ENCODE data around the gene DTYMK. TPM values are rescaled to one million over a fixed set of nuclear protein-coding genes. Genes with fewer than 3 reads are reported as not detected.

The DTYMK gene
- total RNA-seq, 4 donors from 2014 or later, result 14.2 to 23.9 (median 19.2) TPM

DNA sequence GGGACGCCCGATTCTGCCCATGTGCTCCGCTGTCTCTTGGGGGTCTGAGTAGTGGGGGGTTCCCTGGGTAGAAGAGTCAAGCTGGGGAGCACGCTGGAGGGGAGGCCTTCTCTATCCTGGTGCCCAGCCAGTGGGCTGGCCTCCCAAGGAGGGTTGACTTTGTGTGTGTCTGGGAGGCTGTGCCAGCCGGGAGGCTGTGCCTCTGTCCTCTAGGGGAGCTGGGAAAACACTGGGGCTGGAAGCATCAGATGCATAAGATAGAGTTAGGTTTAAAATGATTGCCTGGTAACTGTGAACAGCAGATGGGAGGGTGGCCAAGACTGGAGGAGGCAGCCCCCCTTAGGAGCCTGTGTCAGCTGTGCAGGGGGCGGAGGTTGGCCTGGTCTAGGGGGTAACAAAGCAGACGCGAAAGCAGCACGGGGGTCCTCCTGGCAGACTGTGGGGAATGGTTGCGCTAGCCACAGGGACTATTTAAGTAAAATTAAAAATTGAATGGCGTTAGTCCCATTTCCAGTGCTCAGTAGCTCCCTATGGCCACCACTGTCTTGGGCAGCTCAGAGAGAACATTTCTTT, 16.5 kb upstream of the DTYMK start:
- Histone ChIP-seq H3K4me1 (peaks cover 0 to 22% (median 11%) of the 10 kb centered on the region in 4 donors), H3K9me3 (no peaks in the 10 kb centered on the region), H3K4me3 (peak overlapping the region; percentile 65 to 97 (median 86)), H3K27ac (peak overlapping the region in 3 of 4 donors; percentile 93 to 99 (median 95)), H3K27me3 (no peaks in the 10 kb centered on the region), H3K36me3 (peaks cover 0 to 29% (median 0%) of the 10 kb centered on the region in 3 donors)
- TF ChIP-seq, protein P1, sequence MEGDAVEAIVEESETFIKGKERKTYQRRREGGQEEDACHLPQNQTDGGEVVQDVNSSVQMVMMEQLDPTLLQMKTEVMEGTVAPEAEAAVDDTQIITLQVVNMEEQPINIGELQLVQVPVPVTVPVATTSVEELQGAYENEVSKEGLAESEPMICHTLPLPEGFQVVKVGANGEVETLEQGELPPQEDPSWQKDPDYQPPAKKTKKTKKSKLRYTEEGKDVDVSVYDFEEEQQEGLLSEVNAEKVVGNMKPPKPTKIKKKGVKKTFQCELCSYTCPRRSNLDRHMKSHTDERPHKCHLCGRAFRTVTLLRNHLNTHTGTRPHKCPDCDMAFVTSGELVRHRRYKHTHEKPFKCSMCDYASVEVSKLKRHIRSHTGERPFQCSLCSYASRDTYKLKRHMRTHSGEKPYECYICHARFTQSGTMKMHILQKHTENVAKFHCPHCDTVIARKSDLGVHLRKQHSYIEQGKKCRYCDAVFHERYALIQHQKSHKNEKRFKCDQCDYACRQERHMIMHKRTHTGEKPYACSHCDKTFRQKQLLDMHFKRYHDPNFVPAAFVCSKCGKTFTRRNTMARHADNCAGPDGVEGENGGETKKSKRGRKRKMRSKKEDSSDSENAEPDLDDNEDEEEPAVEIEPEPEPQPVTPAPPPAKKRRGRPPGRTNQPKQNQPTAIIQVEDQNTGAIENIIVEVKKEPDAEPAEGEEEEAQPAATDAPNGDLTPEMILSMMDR (IDR thresholded peaks at IDR 0.05), result no peak
- no peak for TF ChIP-seq POLR2A (IDR thresholded peaks at IDR 0.05)
- DNase-seq, result no peak

DNA sequence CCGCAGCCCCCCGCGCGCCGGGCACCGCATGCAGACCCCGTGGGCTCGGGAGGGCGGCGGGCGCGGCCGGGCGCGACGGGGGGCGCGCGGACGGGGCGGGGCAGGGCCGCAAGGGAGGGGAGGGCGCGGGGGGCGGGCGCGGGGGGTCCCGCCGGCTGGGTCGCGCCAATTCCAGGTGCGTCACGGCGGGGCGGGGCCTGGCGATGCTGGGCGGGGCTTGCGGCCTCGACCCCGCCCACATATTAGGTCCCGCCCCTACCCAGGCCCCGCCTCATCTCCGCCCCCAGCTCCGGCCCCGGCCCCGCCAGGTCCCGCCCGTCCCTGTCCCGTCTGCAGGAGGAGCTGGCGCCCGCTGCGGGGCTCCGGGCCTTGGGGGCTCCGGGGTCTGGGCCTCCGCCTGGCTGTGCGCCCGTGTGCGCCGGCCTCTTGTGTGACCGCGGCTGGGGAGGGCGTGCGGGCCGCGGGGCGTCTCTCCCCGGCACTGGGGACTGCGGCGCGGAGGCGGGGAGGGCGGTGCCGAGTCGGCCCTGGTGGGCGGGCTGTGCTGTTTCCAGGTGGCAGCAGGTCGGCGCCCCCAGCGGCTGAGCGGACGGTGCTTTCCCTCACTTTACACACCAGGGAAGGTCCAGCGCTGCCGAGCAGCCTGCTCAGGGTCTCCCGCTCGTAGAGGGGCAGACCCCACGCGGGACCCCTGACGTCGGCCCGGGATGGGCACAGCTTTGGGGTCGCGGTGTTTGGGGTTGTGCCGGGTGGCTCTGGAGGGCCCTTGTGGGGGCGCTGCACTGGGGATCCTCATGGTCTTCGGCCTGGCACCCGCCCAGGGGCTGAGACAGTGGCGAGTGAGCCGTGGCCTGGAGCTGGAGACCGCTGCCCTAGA, 15.8 kb upstream of the DTYMK start:
- DNase-seq, result peak; percentile 90 to 93 (median 90)
- H3K27me3 ChIP-seq, result no peaks in the 10 kb centered on the region
- H3K4me1 ChIP-seq, result peaks cover 0 to 22% (median 11%) of the 10 kb centered on the region in 4 donors
- no peaks in the 10 kb centered on the region for H3K9me3 ChIP-seq
- H3K27ac ChIP-seq, result peak overlapping the region; percentile 90 to 99 (median 94)
- H3K36me3 ChIP-seq, result peaks cover 0 to 21% (median 0%) of the 10 kb centered on the region in 3 donors
- TF ChIP-seq, protein P1 (IDR thresholded peaks at IDR 0.05), result peak; percentile 28 to 64 (median 47)
- no peak for TF ChIP-seq POLR2A (IDR thresholded peaks at IDR 0.05)
- peak overlapping the region; percentile 65 to 97 (median 86) for H3K4me3 ChIP-seq

DNA sequence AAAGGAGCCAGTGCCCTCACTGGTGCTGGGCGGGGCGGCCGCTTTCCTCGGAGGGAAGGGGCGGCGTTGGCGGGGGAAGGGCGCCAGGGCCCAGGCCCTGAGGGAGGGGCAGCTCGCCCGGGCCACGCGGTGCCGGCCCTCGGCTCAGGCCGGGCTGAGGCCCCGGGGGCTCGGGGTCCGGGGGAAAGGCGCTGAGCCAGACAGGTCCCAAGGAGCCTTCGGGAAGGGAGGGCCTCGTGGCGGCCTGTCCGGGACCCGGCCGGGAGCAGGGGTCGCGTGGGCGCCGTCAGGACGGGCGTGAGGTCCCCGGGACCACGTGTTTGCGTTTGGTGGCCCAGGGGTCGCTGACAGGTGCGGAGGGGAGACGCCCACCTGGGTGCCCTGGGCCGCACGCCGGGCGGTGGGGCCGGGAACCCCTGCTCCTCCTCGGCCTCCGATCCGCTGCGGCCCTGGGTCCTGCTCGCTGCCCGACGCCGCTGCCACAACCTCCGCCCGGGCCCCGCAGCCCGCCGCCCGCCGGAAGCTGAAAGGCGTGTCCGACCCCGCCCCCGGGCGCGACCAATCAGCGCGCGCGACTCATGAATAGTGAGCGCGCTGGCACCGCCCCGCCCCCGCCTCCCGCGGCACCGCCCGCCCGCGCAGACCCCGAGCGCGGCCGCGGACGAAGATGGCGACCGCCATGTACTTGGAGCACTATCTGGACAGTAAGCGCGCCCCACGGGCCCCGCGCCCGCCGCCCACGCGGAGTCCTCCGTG, 15.0 kb upstream of the DTYMK start, which contains the start of gene ING5:
Gene ING5, plus strand, starts transcription at position 641 of the 756 bp plus-strand sequence. Its CDS starts 27 bp downstream, at position 668.
- H3K9me3 ChIP-seq, result no peaks in the 10 kb centered on the region
- DNase-seq, result peak; percentile 97 to 99 (median 98)
- H3K27me3 ChIP-seq, result no peaks in the 10 kb centered on the region
- peaks cover 0 to 13% (median 0%) of the 10 kb centered on the region in 3 donors for H3K36me3 ChIP-seq
- H3K4me3 ChIP-seq, result peak within 1 kb of the TSS; percentile 65 to 97 (median 86)
- peaks cover 0 to 22% (median 11%) of the 10 kb centered on the region in 4 donors for H3K4me1 ChIP-seq
- H3K27ac ChIP-seq, result peak within 1 kb of the TSS; percentile 90 to 99 (median 94)
- peak; percentile 61 to 78 for TF ChIP-seq POLR2A (IDR thresholded peaks at IDR 0.05)
- TF ChIP-seq, protein P1 (IDR thresholded peaks at IDR 0.05), result peak in 4 of 6 experiments; percentile 33 to 53 (median 46)

DNA sequence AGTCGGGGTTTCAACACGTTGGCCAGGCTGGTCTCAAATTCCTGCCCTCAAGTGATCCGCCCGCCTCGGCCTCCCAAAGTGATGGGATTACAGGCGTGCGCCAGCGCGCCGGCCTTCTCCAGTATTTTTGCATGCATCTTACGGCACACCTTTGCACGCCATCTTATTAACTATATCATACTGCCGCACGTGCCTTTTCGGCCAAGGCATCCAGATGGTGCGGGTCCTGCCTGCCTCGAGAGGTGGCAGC, 14.5 kb upstream of the DTYMK start:
- Histone ChIP-seq H3K9me3 (no peaks in the 10 kb centered on the region), H3K36me3 (peaks cover 0 to 8% (median 0%) of the 10 kb centered on the region in 3 donors), H3K27ac (peak overlapping the region; percentile 90 to 99 (median 94)), H3K27me3 (no peaks in the 10 kb centered on the region), H3K4me3 (peak overlapping the region; percentile 65 to 97 (median 86)), H3K4me1 (peaks cover 0 to 22% (median 11%) of the 10 kb centered on the region in 4 donors)
- no peak for DNase-seq
- no peak for TF ChIP-seq POLR2A (IDR thresholded peaks at IDR 0.05)
- TF ChIP-seq, protein P1 (IDR thresholded peaks at IDR 0.05), result peak in 2 of 6 experiments; percentile 51 to 60

DNA sequence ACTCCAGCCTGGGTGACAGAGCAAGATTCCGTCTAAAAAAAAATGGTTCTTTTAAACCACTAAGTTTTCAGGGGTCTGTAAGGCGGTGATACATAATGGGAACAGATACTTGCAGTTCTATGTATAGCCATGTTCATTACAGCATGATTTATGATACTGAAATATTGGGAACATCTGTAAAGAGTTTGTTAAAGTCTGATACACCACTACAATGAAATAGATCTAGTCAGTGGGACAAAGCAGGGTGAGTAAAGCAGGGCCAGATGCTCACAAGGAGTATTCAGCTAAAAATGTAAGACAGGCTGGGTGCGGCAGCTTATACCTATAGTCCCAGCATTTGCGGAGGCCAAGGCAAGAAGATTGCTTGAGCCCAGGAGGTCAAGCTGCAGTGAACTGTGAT, 9.0 kb upstream of the DTYMK start:
- TF ChIP-seq, protein P1 (IDR thresholded peaks at IDR 0.05), result no peak
- no peak for TF ChIP-seq POLR2A (IDR thresholded peaks at IDR 0.05)
- H3K36me3 ChIP-seq, result peaks cover 0 to 5% (median 0%) of the 10 kb centered on the region in 3 donors
- H3K4me1 ChIP-seq, result peaks cover 0 to 3% (median 1%) of the 10 kb centered on the region in 4 donors

More for the DNA sequence above, 9.0 kb upstream of the DTYMK start:
- no peaks in the 10 kb centered on the region for H3K9me3 ChIP-seq
- H3K4me3 ChIP-seq, result no peak overlapping the region
- H3K27me3 ChIP-seq, result no peaks in the 10 kb centered on the region
- no peak for DNase-seq
- no peak overlapping the region for H3K27ac ChIP-seq
